Uterus (tissue), 4 donors: ENCODE results near the gene LMOD2. TPM values are rescaled to one million over a fixed set of nuclear protein-coding genes. Genes with fewer than 3 reads are reported as not detected.

Experiments
- DNase-seq, 2 donors: peaks; one replicate each; pipeline ENCODE4 v3.0.0-alpha.2; 2019 to 2020
- H3K27ac ChIP-seq, 2 donors: fragments of 200-600 bp; sonication (generic); 1 replicate in 1 of 2; 2 replicates in 1 of 2; pipeline ENCODE4 v1.5.1; 2016 to 2018
- H3K27me3 ChIP-seq, 2 donors: fragments of 200-600 bp; sonication (generic); one replicate each; pipeline ENCODE4 v1.5.1; 2018 to 2019; ENCODE audit warnings: control low read depth in 1 of 2
- H3K36me3 ChIP-seq, 2 donors: fragments of 200-600 bp; sonication (generic); one replicate each; pipeline ENCODE4 v1.5.1; 2019; ENCODE audit warnings: control low read depth in 1 of 2
- H3K4me1 ChIP-seq, 2 donors: fragments of 200-600 bp; sonication (generic); one replicate each; pipeline ENCODE4 v1.5.1; 2018 to 2019; ENCODE audit warnings: control low read depth in 1 of 2
- H3K4me3 ChIP-seq, 2 donors: fragments of 200-600 bp; sonication (generic); 1 replicate in 1 of 2; 2 replicates in 1 of 2; pipeline ENCODE4 v1.5.1; 2018 to 2019; ENCODE audit warnings: mild to moderate bottlenecking in 1 of 2
- H3K9me3 ChIP-seq, 2 donors: fragments of 200-600 bp; sonication (generic); one replicate each; pipeline ENCODE4 v1.5.1; 2019; ENCODE audit warnings: control low read depth in 1 of 2
- CTCF ChIP-seq, 4 experiments: fragments of 200-600 bp in 2 of 4; fragments of 450-650 bp in 2 of 4; sonication (generic) in 2 of 4; IDR thresholded peaks; one replicate each; pipeline ENCODE4 v1.5.1; 2016 to 2019; ENCODE audit warnings: antibody characterized with exemption in 4 of 4, mild to moderate bottlenecking in 2 of 4, moderate library complexity in 1 of 4
- POLR2A ChIP-seq, 2 donors: fragments of 450-650 bp; IDR thresholded peaks; one replicate each; pipeline ENCODE4 v1.6.1; 2016; ENCODE audit warnings: antibody characterized with exemption in 2 of 2, mild to moderate bottlenecking in 1 of 2, moderate library complexity in 1 of 2
- intact Hi-C: fragments of 100-400 bp; cut with DNase I; formaldehyde crosslinking; loops from one replicate; pipeline ENCODE4 v1.15.1; 2023; ENCODE audit warnings: low total_unique reads
- total RNA-seq, 4 donors: library from RNA; depleted of rRNA in 3 of 4; stranded (reverse); fragments of >200 nt in 3 of 4; gene quantifications; one replicate each; pipeline versions ENCODE4 v1.1.0 to v1.2.4, GENCODE V29; 2014 to 2023
- donor health status: DM: yes; HTN: yes; CAD: no.

The LMOD2 gene
- total RNA-seq: under 1 TPM in 1 of 4 donors, not detected in 3; 0.52 TPM

GRCh38 chr7:123655614-123656013, at the start of gene LMOD2:
TSS of gene LMOD2 (plus strand) at chr7:123655866. CDS start at chr7:123655964, 98 bp downstream.
- Histone ChIP-seq H3K4me3 (no peak within 1 kb of the TSS), H3K36me3 (no peaks in the 10 kb centered on the region), H3K27me3 (no peaks in the 10 kb centered on the region), H3K9me3 (no peaks in the 10 kb centered on the region), H3K27ac (no peak within 1 kb of the TSS), H3K4me1 (no peaks in the 10 kb centered on the region)
- TF ChIP-seq CTCF (IDR thresholded peaks at IDR 0.05) (no peak), POLR2A (IDR thresholded peaks at IDR 0.05) (no peak)
- intact Hi-C loops: no loop called here
- DNase-seq: no peak

GRCh38 chr7:123607423-123607975, 48.2 kb upstream of the LMOD2 start:
- Histone ChIP-seq H3K27ac (no peak overlapping the region), H3K36me3 (no peaks in the 10 kb centered on the region), H3K4me3 (no peak overlapping the region), H3K4me1 (no peaks in the 10 kb centered on the region), H3K9me3 (no peaks in the 10 kb centered on the region), H3K27me3 (no peaks in the 10 kb centered on the region)
- intact Hi-C loops: no loop called here
- no peak for DNase-seq
- no peak for TF ChIP-seq CTCF (IDR thresholded peaks at IDR 0.05)
- TF ChIP-seq POLR2A (IDR thresholded peaks at IDR 0.05): no peak

- H3K9me3 ChIP-seq: no peaks in the 10 kb centered on the region
- no peaks in the 10 kb centered on the region for H3K27me3 ChIP-seq
- intact Hi-C loops: no loop called here
- no peak overlapping the region for H3K4me3 ChIP-seq
- no peaks in the 10 kb centered on the region for H3K4me1 ChIP-seq
- H3K36me3 ChIP-seq: no peaks in the 10 kb centered on the region
- DNase-seq: no peak
- no peak for TF ChIP-seq POLR2A (IDR thresholded peaks at IDR 0.05)
- TF ChIP-seq CTCF (IDR thresholded peaks at IDR 0.05): no peak
- H3K27ac ChIP-seq: no peak overlapping the region
Observed at GRCh38 chr7:123608991-123609882, 46.4 kb upstream of the LMOD2 start.

GRCh38 chr7:123609883-123610239, 45.8 kb upstream of the LMOD2 start:
- Histone ChIP-seq H3K4me1 (no peaks in the 10 kb centered on the region), H3K27ac (no peak overlapping the region), H3K9me3 (no peaks in the 10 kb centered on the region), H3K4me3 (no peak overlapping the region), H3K36me3 (no peaks in the 10 kb centered on the region), H3K27me3 (no peaks in the 10 kb centered on the region)
- no peak for DNase-seq
- TF ChIP-seq CTCF (IDR thresholded peaks at IDR 0.05): no peak
- no peak for TF ChIP-seq POLR2A (IDR thresholded peaks at IDR 0.05)
- intact Hi-C loops: no loop called here

- TF ChIP-seq CTCF (IDR thresholded peaks at IDR 0.05): no peak
- no peak for TF ChIP-seq POLR2A (IDR thresholded peaks at IDR 0.05)
- Histone ChIP-seq H3K9me3 (no peaks in the 10 kb centered on the region), H3K4me3 (no peak overlapping the region), H3K36me3 (no peaks in the 10 kb centered on the region), H3K27ac (no peak overlapping the region), H3K4me1 (no peaks in the 10 kb centered on the region), H3K27me3 (no peaks in the 10 kb centered on the region)
- intact Hi-C loops: no loop called here
- no peak for DNase-seq
Observed at GRCh38 chr7:123612024-123612423, 43.6 kb upstream of the LMOD2 start.
